ENCODE measurements around the gene SV2B. TPM values are rescaled to one million over a fixed set of nuclear protein-coding genes. Genes with fewer than 3 reads are reported as not detected.

SV2B gene
- total RNA-seq, 1 donor from 2014 or later = 0.02 TPM

DNA sequence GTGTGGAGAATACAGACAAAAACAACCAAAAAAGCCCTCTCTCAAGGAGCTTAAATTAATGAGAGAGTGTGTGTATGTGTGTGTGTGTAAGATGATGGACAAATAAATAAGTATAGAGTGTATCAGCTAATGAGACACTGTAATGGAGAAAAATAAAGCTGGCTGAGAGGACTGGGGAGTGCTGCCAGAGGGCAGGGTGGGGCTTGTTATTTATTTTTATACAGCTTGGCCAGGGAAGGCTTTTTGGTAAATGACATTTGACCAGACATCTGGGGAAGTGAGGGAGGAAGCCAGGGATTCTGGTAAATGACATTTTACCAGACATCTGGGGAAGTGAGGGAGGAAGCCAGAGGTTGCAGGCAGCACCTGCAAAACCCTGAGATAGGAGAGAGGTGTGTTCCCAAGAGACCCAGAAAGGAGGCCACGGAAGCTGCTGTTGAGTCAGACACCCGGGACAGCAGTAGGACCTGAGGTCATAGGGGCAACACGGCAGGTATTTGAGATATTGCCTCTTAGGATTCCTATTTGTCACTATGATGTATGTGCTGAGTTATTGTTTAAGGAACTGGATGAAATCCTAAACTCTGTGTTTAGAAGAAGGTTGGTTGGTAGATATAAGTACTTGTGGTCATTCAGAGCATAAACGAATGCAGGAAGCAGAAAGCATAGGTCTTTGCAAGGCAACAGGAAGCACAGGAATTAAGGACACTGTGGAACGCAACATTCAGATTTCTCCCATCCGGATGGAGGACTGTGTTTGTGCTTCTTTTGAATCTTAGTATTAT lies 2.7 kb downstream of the SV2B start:
- intact Hi-C loops (cut with micrococcal nuclease) = no loop called here

DNA sequence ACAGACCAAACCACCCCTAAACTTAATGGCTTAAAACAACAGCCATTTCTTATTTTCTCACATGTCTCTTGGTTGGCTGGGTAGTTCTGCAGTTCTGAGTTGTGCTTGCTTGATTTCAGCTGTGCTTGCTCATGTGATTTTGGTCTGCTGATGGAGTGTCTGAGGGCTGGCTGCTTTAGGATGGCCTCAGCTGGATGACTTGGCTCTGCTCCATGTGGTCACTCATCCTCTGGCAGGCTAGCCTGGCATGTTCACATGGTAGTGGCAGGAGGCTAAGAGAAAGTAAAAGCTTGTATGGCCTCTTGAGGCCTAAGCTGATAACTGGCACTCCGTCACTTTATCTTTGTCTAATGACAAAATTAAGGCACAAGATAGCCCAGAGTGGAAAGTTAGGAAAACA lies 4.1 kb downstream of the SV2B start:
- intact Hi-C loops (cut with micrococcal nuclease) = no loop called here

DNA sequence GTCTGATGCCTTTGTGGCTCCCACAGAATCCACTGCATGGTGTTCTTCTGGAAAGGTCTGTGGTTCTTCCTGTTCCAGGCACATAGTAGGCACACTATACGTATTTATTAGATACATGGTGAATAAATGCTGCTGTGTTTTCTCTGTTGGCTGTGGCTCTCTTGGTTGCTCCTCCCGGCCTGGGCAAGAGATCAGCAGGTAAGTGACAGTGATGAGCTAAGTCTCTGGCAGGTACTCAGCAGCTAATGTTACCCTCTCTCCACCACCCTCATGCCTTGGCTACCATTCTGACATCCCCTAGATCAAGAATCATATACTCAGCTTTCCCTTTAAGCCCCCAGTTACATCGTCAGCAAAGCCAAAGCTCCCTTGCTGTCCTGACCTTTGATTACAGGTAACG lies 8.4 kb downstream of the SV2B start:
- intact Hi-C loops (cut with micrococcal nuclease) = no loop called here

DNA sequence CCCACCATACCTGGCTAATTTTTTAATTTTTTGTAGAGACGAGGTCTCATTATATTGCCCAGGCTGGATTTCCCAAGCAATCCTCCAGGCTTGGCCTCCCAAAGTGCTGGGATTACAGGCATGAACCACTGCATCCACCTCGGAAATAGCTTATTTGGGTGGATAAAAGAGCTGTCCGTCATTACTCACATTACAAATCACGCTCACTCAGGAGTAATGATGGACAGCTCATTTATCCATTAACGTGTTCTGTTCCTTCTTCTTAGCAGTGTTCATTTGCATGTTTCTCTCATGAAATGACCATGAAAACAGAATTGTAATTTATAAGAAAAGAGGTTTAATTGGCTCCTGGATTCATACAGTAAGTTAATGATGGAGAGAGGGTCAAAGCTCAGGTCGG lies 9.8 kb downstream of the SV2B start:
- intact Hi-C loops (cut with micrococcal nuclease) = no loop called here

DNA sequence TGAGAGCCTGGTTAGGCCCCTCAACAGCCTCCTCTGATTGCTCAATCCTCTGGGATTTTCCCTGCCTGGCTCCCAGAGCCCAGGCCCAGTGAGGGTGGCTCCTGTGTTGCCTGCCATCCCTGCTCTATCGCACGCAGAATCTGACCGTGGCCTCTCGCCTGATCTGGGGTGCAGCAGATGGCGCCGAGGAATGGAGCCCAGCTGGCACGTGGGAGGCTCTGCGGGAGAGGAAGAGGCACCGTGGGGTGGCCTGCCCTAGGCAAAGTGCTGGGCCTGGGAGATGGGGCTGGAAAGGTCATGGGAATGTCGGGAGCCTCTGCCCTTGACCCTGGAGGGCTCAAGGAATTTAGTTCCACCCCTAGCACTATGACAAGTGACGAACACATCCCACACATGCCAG lies 10.3 kb downstream of the SV2B start:
- intact Hi-C loops (cut with micrococcal nuclease) = no loop called here

DNA sequence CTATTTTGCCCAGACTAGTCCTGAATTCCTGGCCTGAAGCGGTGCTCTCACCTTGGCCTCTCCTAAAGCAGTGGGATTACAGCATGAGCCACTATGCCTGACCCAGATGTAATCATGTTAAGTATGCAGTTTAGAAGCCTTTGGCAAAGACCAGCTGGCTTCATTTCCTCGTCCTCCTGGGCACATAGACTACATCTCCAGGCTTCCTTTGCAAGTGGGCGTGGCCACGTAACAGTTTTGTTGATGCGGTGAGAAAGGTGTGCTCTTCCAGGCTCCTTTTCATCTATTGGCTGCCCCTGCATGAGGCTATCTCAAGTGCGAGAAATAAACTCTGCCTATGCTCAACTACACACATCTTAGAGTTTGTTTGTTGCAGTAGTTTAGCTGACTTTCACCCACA lies 13.0 kb downstream of the SV2B start:
- intact Hi-C loops (cut with micrococcal nuclease) = no loop called here

DNA sequence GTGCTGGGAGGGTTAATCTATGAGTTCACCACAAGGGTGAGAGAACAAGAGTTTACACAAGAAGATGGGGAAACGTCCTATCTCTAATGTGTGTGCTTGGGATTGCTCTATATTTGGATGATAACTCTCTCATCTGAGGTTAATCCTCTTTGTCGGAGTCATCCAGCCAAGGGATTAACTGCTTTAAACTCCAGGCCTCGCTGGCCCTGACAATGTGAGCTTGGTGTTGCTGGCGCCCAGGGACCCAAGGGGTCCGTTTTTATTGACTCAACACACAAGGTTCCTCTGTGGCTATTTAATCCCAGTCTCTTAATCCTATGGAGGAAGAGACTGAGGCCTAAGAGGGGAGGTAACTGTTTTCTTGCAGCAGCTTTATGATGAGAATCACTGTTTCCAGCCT lies 14.2 kb downstream of the SV2B start:
- intact Hi-C loops (cut with micrococcal nuclease) = no loop called here

DNA sequence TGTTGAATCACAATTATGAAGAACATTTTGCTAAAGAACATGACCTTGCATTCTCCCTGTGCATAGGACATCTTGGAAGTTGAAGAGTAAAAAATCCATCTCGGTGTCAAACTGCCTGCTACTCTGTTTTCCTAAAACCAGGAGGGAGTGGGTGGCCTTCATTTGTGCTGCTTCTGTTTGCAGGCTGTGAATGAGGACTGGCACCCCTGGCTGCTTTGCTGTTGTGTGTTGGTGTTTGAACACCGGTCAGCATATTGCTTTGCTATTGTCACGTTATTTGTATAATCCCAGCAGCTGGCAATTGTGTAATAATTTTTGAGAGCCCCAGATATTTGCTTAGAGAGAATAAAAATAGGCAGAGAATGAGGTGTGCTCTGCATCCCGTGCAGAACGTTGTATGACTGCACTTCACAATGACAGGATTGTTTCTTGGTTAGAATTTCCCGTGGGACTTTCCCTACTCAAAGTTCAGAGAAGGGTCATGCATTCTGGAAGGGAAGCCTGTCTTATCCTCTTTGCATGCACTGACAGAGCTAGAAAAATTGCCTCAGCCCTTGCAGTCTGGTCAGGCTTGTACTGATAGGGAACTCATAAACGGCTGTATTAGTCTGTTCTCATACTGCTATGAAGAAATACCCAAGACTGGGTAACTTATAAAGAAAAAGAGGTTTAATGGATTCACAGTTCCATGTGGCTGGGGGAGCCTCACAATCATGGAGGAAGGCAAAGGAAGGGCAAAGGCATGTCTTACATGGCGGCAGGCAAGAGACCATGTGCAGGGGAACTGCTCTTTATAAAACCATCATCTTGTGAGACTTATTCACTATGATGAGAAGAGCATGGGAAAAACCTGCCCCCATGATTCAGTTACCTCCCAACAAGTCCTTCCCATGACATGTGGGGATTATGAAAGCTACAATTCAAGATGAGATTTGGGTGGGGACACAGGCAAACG lies 16.3 kb downstream of the SV2B start:
- intact Hi-C loops (cut with micrococcal nuclease) = no loop called here

DNA sequence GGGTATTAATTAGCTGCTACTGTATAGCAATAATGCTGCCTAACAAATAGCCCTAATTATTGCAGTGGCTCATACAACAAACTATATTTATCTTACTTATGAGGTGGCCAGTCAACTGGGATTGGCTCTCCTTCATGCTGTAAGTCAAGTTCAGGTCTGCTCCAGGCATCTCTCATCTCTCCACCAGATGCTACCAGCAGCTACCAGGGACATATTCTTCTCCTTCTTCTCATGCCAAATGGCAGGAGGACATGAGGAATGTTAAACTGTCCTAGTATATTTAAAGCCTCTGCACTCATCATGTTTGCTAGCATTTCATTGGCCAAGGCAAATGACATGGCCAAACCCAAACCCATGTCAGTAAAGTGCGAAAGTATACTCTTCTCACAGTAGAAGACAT lies 17.3 kb downstream of the SV2B start:
- intact Hi-C loops (cut with micrococcal nuclease) = no loop called here

DNA sequence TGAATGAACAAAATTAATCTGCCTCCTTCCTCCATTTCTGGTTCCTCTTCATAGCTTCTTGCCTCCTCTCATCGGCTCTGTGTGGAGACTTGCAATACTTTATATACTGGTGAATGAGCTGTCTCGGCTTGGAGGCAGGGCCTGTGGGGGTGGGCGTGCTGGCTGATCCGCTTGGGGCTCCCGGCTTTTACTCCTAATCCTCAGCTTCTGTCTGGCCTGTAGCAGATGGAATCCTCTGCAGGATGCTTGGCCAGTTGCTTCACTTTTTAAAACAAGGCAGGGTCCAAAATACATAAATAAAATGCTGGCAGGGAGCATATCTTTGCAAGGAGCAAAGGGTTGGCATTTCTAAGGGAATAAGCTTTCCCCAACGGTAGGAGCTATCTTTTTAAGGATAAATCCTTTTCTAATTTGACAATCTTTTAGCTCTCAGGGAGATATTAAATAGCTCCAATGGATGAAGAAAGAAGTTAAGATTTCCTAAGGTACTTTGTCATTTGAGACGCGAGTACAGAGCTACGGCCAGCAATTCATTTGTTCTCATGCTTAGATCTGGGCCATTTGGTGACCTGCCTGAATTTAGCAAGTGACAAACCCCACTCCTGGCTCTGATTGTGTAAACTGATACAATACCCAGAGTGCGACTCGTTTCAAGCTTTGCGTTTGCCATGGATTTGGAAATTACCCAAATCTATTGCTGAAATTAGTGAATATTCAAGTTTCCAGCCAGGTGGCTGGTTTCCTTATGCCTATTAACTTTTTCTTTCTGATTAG lies 18.9 kb downstream of the SV2B start:
- intact Hi-C loops (cut with micrococcal nuclease) = no loop called here

DNA sequence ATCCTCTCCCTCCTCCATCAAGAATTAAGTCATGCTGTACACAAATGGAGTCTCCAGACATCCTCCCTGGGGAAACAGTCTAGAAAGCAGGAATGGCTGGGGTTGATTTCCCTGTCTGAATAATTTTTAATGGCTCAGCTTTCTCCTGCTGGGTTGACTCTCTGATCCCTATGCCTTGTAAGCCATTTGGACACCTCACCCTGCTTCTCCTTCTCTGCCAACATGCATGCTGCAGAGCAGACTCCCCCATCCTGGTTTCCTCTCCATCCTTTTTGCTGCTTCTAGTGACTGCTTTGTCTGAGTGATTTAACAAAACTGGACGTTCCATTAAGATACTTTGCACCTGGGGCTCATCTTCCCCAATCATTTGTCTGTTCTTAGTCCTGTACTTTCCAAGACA lies 22.2 kb downstream of the SV2B start:
- intact Hi-C loops (cut with micrococcal nuclease) = no loop called here

DNA sequence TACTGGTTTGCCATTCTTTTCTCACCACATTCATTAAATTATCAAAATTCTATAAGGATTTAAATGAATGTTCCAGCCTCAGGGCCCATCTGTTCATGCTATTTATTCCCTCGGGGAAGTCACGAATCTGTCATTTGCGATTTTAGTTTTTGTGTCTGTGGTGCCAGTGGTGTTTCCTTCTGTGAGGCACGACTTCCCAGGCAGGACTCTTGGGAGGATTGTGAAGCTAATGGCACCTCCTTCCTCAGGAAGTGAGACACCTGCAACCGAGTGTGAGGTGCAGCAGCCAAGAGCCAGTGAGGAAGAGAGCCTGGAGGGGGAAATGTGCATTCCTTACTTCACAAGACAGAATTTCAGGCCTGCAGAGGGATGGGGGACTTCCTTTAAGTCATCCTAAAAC lies 24.1 kb downstream of the SV2B start:
- intact Hi-C loops (cut with micrococcal nuclease) = no loop called here

DNA sequence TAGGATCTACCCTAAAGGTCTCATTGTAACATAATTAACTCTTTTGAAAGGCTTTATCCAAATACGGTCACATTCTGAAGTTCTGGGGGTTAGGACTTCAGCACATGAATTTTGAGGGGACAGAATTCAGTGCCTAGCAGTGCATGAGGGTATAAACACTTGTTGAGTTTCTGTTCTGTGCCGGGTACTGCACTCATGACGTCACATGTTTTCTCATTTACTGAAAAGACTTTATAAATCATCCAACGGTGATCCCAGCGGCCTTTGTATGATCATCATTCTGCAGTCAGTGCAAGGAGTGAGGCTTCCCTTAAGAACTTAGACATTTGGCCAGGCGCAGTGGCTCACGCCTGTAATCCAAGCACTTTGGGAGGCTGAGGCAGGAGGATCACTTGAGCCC lies 25.1 kb downstream of the SV2B start:
- intact Hi-C loops (cut with micrococcal nuclease) = no loop called here

DNA sequence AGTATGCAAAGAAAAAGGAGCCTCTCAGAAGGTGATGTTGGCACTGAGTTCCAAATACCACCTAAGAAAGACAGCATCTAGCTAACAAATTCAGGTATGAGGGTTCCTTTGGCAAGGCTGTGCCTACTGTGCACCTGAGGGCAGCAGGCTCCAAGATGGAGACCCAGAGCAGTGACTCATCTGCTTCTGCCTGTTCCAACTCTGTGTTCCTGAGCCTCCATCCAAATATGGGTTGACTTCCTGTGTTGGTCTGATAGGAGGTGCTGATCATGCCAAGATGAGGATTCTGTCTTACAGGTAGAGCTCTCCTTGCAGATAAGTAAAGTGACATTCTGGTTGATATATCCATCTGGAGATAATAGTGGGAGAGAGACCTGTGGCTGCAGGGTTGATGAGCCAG lies 26.0 kb downstream of the SV2B start:
- intact Hi-C loops (cut with micrococcal nuclease) = no loop called here

DNA sequence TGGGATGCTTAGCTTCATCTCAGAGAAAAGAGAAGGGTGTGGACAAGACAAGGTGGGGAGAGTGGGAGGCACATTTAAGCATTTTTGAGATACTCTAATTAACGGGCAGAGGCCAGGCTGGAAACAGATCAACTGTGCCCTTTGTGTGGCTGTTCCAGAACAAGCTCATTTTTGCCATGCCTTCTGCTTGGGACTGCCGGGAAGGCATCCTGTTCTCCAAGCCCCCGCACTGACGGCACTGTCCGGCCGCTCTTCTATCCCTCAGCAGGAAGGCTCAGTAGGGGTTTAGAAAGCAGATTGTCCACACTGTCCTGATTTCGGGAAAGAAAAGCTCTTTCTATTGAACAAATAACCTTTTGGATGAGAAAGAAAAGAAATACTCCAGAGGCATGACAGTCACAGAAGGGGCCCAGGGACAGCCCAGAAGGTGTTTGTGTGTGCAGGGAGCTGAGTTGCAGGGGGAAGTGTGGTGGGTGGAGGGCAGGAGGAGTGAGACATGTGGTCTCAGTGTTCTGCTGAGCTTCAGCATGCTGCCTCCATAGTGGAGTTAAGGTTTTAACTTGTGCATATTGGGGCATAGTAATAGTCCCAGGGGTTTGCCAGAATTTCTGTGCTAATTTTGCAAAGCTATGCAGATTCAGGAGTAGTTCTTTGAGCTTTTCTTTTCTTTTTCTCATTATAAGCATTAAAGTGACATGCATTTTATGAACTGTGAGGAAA lies 27.3 kb downstream of the SV2B start:
- intact Hi-C loops (cut with micrococcal nuclease) = no loop called here

DNA sequence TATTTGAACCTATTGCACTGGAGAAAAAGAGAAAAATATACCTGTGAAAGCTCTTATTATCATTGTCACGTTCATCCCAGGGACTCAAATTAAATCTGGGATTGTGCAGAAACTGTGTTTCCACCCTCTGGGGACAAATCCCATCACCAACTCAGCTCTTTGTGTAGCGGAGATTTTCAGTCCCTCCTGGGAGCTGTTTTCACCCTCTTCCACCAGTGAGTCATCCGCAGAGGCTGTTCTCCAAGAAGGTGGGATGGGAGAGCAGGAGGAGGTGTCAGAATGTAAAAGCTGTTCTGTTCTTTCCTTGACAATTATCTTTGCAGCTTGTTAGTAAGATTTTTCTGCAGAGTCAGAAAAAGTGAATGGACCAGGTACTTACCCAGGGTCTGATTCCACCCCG lies 28.0 kb downstream of the SV2B start:
- intact Hi-C loops (cut with micrococcal nuclease) = no loop called here

DNA sequence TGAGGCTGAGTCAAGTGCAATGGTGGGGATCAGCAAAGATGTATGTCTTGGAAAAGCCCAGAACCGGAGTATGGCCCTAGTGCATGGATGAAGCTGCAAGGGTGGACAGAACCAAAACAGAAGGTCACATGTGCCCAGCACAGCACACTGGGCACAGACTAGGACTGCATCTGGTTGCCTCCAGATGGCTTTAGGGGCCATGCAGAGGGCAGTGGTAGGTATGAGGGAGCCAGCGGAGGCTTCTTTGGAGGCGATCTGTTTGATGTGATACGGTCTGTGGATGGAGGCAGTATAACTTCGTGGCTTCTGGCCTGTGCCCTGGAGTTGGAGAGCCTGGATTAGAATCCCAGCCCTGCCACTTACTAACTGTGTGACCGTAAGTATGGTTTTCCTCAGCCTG lies 29.4 kb downstream of the SV2B start:
- intact Hi-C loops (cut with micrococcal nuclease) = no loop called here

DNA sequence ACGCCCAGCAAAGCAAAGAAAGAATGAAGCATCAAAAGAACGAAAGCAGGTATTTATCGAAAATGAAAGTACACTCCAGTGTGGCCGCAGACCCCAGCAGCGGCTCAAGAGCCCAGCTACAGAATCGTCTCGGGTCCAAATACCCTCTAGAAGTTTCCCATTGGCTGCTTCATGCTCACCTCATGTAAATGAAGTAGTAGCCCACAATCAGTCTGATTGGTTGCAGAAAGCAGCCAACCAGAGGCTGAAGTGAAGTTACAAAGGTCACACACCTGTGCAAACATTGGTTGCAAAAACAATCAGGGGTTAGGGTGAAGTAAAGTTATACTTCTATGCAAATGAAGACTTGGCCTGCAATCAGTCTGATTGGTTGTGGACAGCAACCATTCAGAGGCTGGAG lies 32.0 kb downstream of the SV2B start:
- intact Hi-C loops (cut with micrococcal nuclease) = no loop called here

DNA sequence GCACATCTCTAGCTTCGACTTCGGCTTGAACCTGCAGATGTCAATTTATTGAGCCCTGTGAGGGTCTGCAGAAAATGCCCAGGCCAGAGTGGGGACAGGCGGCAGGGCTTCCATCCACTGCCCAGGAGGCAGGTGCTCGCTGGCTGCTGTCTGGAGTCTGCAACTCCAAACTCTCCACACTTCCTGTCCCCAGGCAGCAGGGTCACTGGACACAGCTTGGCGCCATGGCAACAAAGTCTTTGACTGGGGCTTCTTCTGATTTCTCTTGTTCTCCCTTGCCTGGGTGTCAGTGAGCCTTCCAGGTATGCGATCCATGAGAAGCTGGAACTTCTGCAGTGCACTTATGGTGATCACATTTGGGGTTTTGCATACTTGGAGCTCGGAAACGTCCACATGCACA lies 33.5 kb downstream of the SV2B start:
- intact Hi-C loops (cut with micrococcal nuclease) = no loop called here

DNA sequence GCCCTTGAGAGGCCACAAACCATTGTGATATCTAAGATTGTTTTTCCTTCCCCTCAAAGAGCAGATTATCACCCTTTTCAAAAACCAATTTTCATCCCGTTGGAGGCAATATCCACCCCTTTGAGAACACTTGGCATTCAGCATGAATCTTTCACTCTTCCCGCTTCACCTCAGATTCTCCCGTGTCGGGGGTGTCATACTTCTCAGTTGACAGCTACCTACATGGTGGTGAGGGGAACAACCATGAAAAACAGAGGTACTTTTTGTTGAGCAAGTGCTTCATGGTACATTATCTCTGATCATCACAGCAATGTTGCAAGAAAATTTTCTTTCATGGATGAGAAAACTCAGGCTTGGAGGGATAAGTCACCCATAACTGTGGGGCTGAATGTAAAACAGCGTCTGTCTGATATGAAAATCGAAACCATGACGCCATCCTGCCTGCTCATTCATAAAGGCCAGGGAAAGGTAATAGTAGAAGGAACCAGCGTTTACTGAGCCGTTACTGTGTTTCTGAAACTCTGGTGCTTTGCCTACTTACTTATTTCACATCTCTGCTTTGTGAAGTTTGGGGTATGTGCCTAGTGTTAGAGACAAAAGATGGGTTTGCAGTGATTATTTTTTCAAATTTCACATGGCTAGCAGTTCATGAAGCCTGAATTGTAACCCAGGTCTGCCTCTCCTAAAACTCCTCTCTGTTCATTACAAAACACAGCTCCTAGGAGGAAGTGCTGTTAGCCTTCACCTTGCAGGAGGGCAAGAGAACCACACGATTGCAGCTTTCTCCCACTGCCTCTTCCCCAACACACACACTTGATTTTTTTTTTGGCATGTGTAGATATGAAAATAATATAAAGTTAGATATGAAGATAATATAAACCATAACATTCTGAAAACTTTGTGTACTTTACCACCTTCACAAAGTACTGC lies 35.4 kb downstream of the SV2B start:
- intact Hi-C loops (cut with micrococcal nuclease) = no loop called here

Data from T-helper 1 cell treated with Interleukin-12 subunit alpha and Interleukin-12 subunit beta and Interleukin-4 antibody, amounts not matched to agents 30 ng/mL and 1 ng/mL, for 36 hours (primary cell).